HepG2 (cell line): ENCODE results near the gene TRAK1. TPM values are rescaled to one million over a fixed set of nuclear protein-coding genes. Genes with fewer than 3 reads are reported as not detected.

ENCODE experiments used
- ATAC-seq: fragments of 200-7000 bp; cut with Tn5 transposase; 3 replicates; pipeline ENCODE4 v1.9.1; 2020; ENCODE audit warnings: mild to moderate bottlenecking, moderate library complexity
- BruUV-seq: library from RNA; stranded (reverse); fragments of 400-500 nt; replicated peaks from 2 replicates; lab custom pipeline; 2021; lab: Mats Ljungman, UMichigan
- CTCF ChIA-PET: fragments of 300-600 bp; formaldehyde crosslinking; extraction: SDS; loops from one replicate; lab custom pipeline; 2021; ENCODE audit warnings: low total read pairs, inconsistent platforms, low intra/inter-chr PET ratio; lab: Yijun Ruan, JAX
- POLR2A ChIA-PET: fragments of 350-600 bp; sonication (Branson Sonifier 250); formaldehyde crosslinking; loops from one replicate; lab custom pipeline; 2020; ENCODE audit warnings: antibody characterized with exemption, inconsistent platforms; lab: Yijun Ruan, JAX
- DNase-seq: peaks from one replicate; pipeline ENCODE4 v3.0.0-alpha.2; 2015; ENCODE audit warnings: low spot score
- FAIRE-seq: peaks from 3 replicates; lab custom pipeline; 2011; peaks lifted over from hg19 to GRCh38; lab: Jason Lieb, UNC
- H2AFZ ChIP-seq: one replicate; pipeline ENCODE4 v1.6.1; 2011; ENCODE audit warnings: low read length, inconsistent platforms
- H3K27ac ChIP-seq: fragments of 300-600 bp; 3 replicates; pipeline ENCODE4 v1.8.0; 2011; ENCODE audit warnings: mixed run types, mild to moderate bottlenecking, mixed read lengths, low read length, inconsistent platforms; ENCODE audit not compliant: insufficient read depth; ENCODE audit errors: extremely low read length
- H3K27me3 ChIP-seq, 2 experiments: fragments of 200-600 bp in 1 of 2; 2 replicates in 1 of 2; 3 replicates in 1 of 2; pipeline versions ENCODE4 v1.6.0 to v1.8.0; 2011; ENCODE audit warnings: low read length in 2 of 2, mild to moderate bottlenecking in 2 of 2, moderate library complexity in 2 of 2, inconsistent platforms in 1 of 2; ENCODE audit not compliant: insufficient read depth in 2 of 2, control insufficient read depth in 1 of 2
- H3K36me3 ChIP-seq, 2 experiments: fragments of 200-600 bp in 1 of 2; replicated peaks in 1 of 2; 2 replicates in 1 of 2; 3 replicates in 1 of 2; pipeline versions ENCODE4 v1.5.1 to v1.8.0; 2011; ENCODE audit warnings: low read length in 2 of 2, inconsistent platforms in 1 of 2; ENCODE audit not compliant: insufficient read depth in 2 of 2, control insufficient read depth in 1 of 2
- H3K4me1 ChIP-seq: 2 replicates; pipeline ENCODE4 v1.5.1; 2012; ENCODE audit warnings: low read length, inconsistent platforms; ENCODE audit not compliant: insufficient read depth
- H3K4me2 ChIP-seq: 2 replicates; pipeline ENCODE4 v1.6.0; 2011; ENCODE audit warnings: low read depth, low read length, inconsistent platforms
- H3K4me3 ChIP-seq, 3 experiments: fragments of 200-600 bp in 1 of 3; sonication (generic), shearing (Covaris generic) in 1 of 3; replicated peaks in 1 of 3; 2 replicates each; pipeline ENCODE4 v1.5.1; 2011 to 2016; ENCODE audit warnings: low read length in 3 of 3, inconsistent platforms in 2 of 3, low read depth in 2 of 3, mild to moderate bottlenecking in 2 of 3, control low read depth in 1 of 3, mixed read lengths in 1 of 3; ENCODE audit not compliant: insufficient read depth in 1 of 3
- H3K79me2 ChIP-seq: one replicate; pipeline ENCODE4 v1.6.1; 2011; ENCODE audit warnings: low read length, inconsistent platforms; ENCODE audit not compliant: insufficient read depth
- H3K9ac ChIP-seq: 2 replicates; pipeline ENCODE4 v1.6.0; 2011; ENCODE audit warnings: mild to moderate bottlenecking, low read depth, low read length, inconsistent platforms; ENCODE audit not compliant: insufficient read depth
- H3K9me3 ChIP-seq: 2 replicates; pipeline ENCODE4 v1.5.1; 2012; ENCODE audit warnings: mild to moderate bottlenecking, low read length
- H4K20me1 ChIP-seq: 2 replicates; pipeline ENCODE4 v1.6.0; 2011; ENCODE audit warnings: inconsistent platforms, mild to moderate bottlenecking, low read length, moderate library complexity; ENCODE audit not compliant: insufficient read depth
- MTF1 ChIP-seq: sonication (generic); formaldehyde crosslinking; IDR thresholded peaks from 2 replicates; pipeline ENCODE4 v1.5.0; 2020; ENCODE audit warnings: missing genetic modification reagents
- NCOA1 ChIP-seq: sonication (generic); formaldehyde crosslinking; IDR thresholded peaks from 2 replicates; pipeline ENCODE4 v1.9.0; 2021; ENCODE audit warnings: missing genetic modification reagents
- RAD51 ChIP-seq: fragments of 450-650 bp; IDR thresholded peaks from 2 replicates; pipeline ENCODE4 v1.6.1; 2016; ENCODE audit warnings: borderline replicate concordance
- SETDB1 ChIP-seq: sonication (generic); formaldehyde crosslinking; IDR thresholded peaks from 2 replicates; pipeline ENCODE4 v1.5.1; 2020; ENCODE audit warnings: missing genetic modification reagents, mild to moderate bottlenecking, borderline replicate concordance
- ZNF496 ChIP-seq: sonication (generic); formaldehyde crosslinking; IDR thresholded peaks from 2 replicates; pipeline ENCODE4 v1.8.1; 2023; ENCODE audit warnings: mild to moderate bottlenecking, moderate library complexity, missing genetic modification reagents; ENCODE audit not compliant: insufficient replicate concordance
- WGBS: methylation state at CpG from one replicate; pipeline ENCODE4 v1.1.6; 2017; ENCODE audit warnings: low lambda C conversion rate; 5-methylcytosine and 5-hydroxymethylcytosine counted together
- in situ Hi-C: cut with HindIII; loops from 2 replicates; pipeline ENCODE4 v1.10.0; 2017; ENCODE audit warnings: low pct_unique_long_range_greater_than_20kb; ENCODE audit not compliant: extremely low pct_ligation_motif_present
- intact Hi-C: fragments of 100-400 bp; cut with micrococcal nuclease; formaldehyde crosslinking; loops from one replicate; pipeline ENCODE4 v1.10.0; 2022; ENCODE audit not compliant: unreplicated experiment
- polyA plus RNA-seq, 8 experiments: library from polyadenylated mRNA; depleted of rRNA in 3 of 8; stranded (reverse) in 7 of 8; unstranded in 1 of 8; fragments of >200 nt; fragmentation: Illumina TruSeq in 4 of 8; extraction: Trizol in 4 of 8; gene quantifications; 2 replicates each; pipeline versions ENCODE4 v1.2.1 to v1.2.3, GENCODE V29; 2011 to 2016; ENCODE audit warnings: low read depth in 4 of 8, missing spikeins in 1 of 8, mixed read lengths in 1 of 8; ENCODE audit not compliant: insufficient read depth in 1 of 8
- total RNA-seq, 5 experiments: library from RNA; depleted of rRNA; stranded (reverse); fragments of >200 nt; fragmentation: Illumina TruSeq; extraction: Trizol; gene quantifications; 2 replicates each; pipeline ENCODE4 v1.2.3, GENCODE V29; 2016; ENCODE audit warnings: low read depth in 1 of 5
- TF ChIP-seq, protein P1 (sequence below): fragments of 450-650 bp; IDR thresholded peaks from 2 replicates; pipeline ENCODE4 v1.6.1; 2016
- TF ChIP-seq, protein P2 (sequence below): sonication (generic); formaldehyde crosslinking; IDR thresholded peaks from 2 replicates; pipeline ENCODE4 v1.4.0; 2020; ENCODE audit warnings: missing genetic modification reagents, borderline replicate concordance
- TF ChIP-seq, protein P3 (sequence below): sonication (generic); formaldehyde crosslinking; IDR thresholded peaks from 2 replicates; pipeline ENCODE4 v1.5.1; 2020; ENCODE audit warnings: missing genetic modification reagents, mild to moderate bottlenecking, borderline replicate concordance

TRAK1 gene
- total and polyA plus RNA-seq, 2 of the 13 experiments (the other 11 are each of a cell fraction or from before 2014, with no cell fraction given) = 20.5 to 46.6 TPM

DNA sequence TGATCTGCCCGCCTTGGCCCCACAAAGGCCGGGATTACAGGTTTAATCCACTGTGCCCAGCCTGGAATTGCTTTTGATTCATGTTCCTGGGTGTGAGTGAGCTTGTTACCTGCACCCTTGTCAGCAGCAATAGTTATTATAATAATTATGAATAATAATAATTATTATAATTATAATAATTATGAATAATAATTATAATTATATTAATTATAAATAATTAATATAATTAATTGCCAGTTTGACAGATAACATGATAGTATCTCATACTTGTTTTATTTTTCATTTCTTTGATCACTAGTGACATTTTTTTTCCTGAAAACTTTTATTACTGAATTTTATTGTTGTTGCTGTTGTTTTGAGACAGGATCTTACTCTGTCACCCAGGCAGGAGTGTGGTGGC is 21.1 kb upstream of the TRAK1 start:
- ChIA-PET POLR2A (no interaction called here), CTCF (no interaction called here)
- Histone ChIP-seq H3K27ac (no peak overlapping the region), H3K36me3 (no peaks in the 10 kb centered on the region; a peak in 2 of 5 replicates), H3K4me2 (no peak overlapping the region), H3K9me3 (no peaks in the 10 kb centered on the region), H4K20me1 (no peaks in the 10 kb centered on the region; the same call in 1 of the 2 replicates), H3K27me3 (no peaks in the 10 kb centered on the region), H3K4me3 (no peak overlapping the region), H3K9ac (no peak overlapping the region), H3K4me1 (peaks cover 68% of the 10 kb centered on the region), H3K79me2 (peaks cover 52% of the 10 kb centered on the region), H2AFZ (no peak overlapping the region)
- DNase-seq (no peak), ATAC-seq (no peak), FAIRE-seq (no peak)
- in situ Hi-C loops = no loop called here
- WGBS = 100% methylated on average over 2 of the region's 2 CpGs
- intact Hi-C loops = no loop called here
- TF ChIP-seq, protein P1, sequence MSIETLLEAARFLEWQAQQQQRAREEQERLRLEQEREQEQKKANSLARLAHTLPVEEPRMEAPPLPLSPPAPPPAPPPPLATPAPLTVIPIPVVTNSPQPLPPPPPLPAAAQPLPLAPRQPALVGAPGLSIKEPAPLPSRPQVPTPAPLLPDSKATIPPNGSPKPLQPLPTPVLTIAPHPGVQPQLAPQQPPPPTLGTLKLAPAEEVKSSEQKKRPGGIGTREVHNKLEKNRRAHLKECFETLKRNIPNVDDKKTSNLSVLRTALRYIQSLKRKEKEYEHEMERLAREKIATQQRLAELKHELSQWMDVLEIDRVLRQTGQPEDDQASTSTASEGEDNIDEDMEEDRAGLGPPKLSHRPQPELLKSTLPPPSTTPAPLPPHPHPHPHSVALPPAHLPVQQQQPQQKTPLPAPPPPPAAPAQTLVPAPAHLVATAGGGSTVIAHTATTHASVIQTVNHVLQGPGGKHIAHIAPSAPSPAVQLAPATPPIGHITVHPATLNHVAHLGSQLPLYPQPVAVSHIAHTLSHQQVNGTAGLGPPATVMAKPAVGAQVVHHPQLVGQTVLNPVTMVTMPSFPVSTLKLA = no peak
- TF ChIP-seq ZNF496 (no peak), MTF1 (no peak), RAD51 (no peak), NCOA1 (CRISPR knock-in tag) (no peak), SETDB1 (CRISPR knock-in tag) (no peak)
- TF ChIP-seq, protein P2, sequence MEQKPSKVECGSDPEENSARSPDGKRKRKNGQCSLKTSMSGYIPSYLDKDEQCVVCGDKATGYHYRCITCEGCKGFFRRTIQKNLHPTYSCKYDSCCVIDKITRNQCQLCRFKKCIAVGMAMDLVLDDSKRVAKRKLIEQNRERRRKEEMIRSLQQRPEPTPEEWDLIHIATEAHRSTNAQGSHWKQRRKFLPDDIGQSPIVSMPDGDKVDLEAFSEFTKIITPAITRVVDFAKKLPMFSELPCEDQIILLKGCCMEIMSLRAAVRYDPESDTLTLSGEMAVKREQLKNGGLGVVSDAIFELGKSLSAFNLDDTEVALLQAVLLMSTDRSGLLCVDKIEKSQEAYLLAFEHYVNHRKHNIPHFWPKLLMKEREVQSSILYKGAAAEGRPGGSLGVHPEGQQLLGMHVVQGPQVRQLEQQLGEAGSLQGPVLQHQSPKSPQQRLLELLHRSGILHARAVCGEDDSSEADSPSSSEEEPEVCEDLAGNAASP (CRISPR knock-in tag) = no peak
- TF ChIP-seq, protein P3, sequence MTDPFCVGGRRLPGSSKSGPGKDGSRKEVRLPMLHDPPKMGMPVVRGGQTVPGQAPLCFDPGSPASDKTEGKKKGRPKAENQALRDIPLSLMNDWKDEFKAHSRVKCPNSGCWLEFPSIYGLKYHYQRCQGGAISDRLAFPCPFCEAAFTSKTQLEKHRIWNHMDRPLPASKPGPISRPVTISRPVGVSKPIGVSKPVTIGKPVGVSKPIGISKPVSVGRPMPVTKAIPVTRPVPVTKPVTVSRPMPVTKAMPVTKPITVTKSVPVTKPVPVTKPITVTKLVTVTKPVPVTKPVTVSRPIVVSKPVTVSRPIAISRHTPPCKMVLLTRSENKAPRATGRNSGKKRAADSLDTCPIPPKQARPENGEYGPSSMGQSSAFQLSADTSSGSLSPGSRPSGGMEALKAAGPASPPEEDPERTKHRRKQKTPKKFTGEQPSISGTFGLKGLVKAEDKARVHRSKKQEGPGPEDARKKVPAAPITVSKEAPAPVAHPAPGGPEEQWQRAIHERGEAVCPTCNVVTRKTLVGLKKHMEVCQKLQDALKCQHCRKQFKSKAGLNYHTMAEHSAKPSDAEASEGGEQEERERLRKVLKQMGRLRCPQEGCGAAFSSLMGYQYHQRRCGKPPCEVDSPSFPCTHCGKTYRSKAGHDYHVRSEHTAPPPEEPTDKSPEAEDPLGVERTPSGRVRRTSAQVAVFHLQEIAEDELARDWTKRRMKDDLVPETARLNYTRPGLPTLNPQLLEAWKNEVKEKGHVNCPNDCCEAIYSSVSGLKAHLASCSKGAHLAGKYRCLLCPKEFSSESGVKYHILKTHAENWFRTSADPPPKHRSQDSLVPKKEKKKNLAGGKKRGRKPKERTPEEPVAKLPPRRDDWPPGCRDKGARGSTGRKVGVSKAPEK (CRISPR knock-in tag) = no peak
- no TSS peak for BruUV-seq
